Measurements from ENCODE around the gene GNG12. TPM values are rescaled to one million over a fixed set of nuclear protein-coding genes. Genes with fewer than 3 reads are reported as not detected.

The GNG12 gene
- total and polyA plus RNA-seq, 9 of the 15 experiments (the other 6 are each of a cell fraction or from before 2014, with no cell fraction given), result 2.6 to 6.0 (median 4.1) TPM

DNA sequence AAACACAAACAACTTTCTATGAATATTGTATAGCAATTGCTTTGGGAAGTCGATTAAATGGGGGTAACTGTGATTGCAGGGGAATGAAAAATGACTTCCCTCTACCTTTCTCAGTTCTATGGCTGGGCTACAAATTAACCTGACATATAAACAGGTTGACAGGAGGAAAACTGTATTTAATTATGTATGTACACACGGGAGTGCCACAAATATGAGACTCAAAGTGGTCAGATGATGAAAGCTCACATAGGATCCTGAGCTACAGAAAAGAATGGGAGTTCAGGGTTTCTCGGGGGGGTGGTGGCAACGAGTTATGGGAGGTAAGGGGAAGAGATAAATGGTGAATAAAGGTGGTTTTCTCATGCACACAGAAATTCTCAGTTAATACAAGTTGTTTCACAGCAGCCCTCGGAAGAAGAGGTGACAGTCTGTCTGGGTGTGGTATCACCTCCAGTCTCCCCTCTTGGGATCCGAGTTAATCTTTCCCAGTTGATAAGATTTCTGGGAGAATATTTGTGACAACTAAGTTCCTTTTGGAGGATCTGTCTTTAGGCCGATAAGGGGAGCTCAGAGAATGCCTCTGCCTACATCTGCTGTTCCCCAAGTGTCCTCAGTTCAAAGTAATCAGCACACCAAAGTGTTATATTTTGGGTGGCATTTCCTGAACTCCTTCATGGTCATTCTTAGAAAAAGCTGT is 122.0 kb downstream of the GNG12 start (continued):
- TF ChIP-seq, protein P1, sequence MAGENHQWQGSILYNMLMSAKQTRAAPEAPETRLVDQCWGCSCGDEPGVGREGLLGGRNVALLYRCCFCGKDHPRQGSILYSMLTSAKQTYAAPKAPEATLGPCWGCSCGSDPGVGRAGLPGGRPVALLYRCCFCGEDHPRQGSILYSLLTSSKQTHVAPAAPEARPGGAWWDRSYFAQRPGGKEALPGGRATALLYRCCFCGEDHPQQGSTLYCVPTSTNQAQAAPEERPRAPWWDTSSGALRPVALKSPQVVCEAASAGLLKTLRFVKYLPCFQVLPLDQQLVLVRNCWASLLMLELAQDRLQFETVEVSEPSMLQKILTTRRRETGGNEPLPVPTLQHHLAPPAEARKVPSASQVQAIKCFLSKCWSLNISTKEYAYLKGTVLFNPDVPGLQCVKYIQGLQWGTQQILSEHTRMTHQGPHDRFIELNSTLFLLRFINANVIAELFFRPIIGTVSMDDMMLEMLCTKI (IDR thresholded peaks at IDR 0.05; ENCODE audit: partially characterized antibody), result no peak
- TF ChIP-seq, protein P2, sequence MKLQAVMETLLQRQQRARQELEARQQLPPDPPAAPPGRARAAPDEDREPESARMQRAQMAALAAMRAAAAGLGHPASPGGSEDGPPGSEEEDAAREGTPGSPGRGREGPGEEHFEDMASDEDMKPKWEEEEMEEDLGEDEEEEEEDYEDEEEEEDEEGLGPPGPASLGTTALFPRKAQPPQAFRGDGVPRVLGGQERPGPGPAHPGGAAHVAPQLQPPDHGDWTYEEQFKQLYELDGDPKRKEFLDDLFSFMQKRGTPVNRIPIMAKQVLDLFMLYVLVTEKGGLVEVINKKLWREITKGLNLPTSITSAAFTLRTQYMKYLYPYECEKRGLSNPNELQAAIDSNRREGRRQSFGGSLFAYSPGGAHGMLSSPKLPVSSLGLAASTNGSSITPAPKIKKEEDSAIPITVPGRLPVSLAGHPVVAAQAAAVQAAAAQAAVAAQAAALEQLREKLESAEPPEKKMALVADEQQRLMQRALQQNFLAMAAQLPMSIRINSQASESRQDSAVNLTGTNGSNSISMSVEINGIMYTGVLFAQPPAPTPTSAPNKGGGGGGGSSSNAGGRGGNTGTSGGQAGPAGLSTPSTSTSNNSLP (IDR thresholded peaks at IDR 0.05; ENCODE audit: borderline replicate concordance, low read depth, low read length), result no peak
- TF ChIP-seq NCOA2 (IDR thresholded peaks at IDR 0.05; ENCODE audit: partially characterized antibody in 2 of 2), result no peak
- no peak for TF ChIP-seq LCOR (CRISPR knock-in tag; IDR thresholded peaks at IDR 0.05)
- peak in 1 of 2 experiments; percentile 88; a peak in 2 of 4 replicates for TF ChIP-seq NONO (IDR thresholded peaks at IDR 0.05; ENCODE audit: low read depth in 2 of 2, low read length in 1 of 2)
- TF ChIP-seq, protein P3, sequence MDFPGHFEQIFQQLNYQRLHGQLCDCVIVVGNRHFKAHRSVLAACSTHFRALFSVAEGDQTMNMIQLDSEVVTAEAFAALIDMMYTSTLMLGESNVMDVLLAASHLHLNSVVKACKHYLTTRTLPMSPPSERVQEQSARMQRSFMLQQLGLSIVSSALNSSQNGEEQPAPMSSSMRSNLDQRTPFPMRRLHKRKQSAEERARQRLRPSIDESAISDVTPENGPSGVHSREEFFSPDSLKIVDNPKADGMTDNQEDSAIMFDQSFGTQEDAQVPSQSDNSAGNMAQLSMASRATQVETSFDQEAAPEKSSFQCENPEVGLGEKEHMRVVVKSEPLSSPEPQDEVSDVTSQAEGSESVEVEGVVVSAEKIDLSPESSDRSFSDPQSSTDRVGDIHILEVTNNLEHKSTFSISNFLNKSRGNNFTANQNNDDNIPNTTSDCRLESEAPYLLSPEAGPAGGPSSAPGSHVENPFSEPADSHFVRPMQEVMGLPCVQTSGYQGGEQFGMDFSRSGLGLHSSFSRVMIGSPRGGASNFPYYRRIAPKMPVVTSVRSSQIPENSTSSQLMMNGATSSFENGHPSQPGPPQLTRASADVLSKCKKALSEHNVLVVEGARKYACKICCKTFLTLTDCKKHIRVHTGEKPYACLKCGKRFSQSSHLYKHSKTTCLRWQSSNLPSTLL (IDR thresholded peaks at IDR 0.05), result peak; percentile 87; the same call in 1 of the 2 replicates
- TF ChIP-seq HDAC2 (IDR thresholded peaks at IDR 0.05), result no peak
- TF ChIP-seq YBX1 (IDR thresholded peaks at IDR 0.05), result no peak
- no peak for TF ChIP-seq CEBPG (CRISPR knock-in tag; IDR thresholded peaks at IDR 0.05)
- no peak for TF ChIP-seq CEBPG (tag; conservative IDR thresholded peaks at IDR 0.05 in 1 of 2, IDR thresholded peaks at IDR 0.05 in 1 of 2)
- TF ChIP-seq, protein P4, sequence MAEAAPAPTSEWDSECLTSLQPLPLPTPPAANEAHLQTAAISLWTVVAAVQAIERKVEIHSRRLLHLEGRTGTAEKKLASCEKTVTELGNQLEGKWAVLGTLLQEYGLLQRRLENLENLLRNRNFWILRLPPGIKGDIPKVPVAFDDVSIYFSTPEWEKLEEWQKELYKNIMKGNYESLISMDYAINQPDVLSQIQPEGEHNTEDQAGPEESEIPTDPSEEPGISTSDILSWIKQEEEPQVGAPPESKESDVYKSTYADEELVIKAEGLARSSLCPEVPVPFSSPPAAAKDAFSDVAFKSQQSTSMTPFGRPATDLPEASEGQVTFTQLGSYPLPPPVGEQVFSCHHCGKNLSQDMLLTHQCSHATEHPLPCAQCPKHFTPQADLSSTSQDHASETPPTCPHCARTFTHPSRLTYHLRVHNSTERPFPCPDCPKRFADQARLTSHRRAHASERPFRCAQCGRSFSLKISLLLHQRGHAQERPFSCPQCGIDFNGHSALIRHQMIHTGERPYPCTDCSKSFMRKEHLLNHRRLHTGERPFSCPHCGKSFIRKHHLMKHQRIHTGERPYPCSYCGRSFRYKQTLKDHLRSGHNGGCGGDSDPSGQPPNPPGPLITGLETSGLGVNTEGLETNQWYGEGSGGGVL (CRISPR knock-in tag; IDR thresholded peaks at IDR 0.05), result no peak
- TF ChIP-seq, protein P5, sequence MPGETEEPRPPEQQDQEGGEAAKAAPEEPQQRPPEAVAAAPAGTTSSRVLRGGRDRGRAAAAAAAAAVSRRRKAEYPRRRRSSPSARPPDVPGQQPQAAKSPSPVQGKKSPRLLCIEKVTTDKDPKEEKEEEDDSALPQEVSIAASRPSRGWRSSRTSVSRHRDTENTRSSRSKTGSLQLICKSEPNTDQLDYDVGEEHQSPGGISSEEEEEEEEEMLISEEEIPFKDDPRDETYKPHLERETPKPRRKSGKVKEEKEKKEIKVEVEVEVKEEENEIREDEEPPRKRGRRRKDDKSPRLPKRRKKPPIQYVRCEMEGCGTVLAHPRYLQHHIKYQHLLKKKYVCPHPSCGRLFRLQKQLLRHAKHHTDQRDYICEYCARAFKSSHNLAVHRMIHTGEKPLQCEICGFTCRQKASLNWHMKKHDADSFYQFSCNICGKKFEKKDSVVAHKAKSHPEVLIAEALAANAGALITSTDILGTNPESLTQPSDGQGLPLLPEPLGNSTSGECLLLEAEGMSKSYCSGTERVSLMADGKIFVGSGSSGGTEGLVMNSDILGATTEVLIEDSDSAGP (CRISPR knock-in tag; IDR thresholded peaks at IDR 0.05), result no peak

Data from K562 (cell line).